ENCODE measurements around the gene C21orf58.
A peak's percentile ranks its signal among the peaks of the same experiment; 100 is the strongest.
"Not testable (repeated sequence)": the region's sequence is repeated elsewhere in the genome, so short reads cannot be mapped to it uniquely, and the experiment has no call there.

C21orf58 gene

DNA sequence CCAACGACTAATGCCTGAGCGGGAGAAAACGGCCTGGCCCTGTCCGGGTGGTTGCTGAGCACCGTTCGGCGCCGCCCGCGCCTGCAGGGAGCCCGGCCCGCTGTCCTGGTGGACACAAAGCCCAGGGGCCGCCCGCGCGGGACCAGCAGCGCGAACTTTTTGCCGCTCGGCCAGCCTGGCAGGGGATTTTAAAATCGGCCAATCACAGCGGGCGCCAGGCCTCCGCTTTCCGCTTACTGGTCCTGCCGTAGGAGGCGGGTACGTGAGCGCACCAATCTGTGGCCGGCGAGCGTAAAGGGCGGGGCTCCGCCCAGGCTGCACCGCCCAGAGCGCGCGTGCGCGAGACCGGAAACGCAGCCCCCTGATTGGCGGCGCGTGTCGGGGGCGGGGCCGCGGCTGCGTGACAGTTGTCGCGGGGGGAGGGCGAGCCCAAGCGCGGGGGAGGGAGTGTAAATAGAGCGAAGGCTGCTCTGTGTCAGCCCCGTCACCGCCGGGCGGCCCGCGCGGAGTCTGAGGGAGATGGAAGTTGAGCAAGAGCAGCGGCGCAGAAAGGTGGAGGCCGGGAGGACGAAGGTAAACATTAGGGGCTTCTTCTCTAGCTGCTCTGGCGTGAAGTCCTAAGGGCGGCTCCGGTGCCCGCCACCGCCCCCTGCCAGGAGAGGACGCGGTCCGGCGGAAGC, at the start of gene C21orf58, which contains the start of gene PCNT:
TSS of gene C21orf58 (minus strand) at position 161 of the 680 bp plus-strand sequence. CDS start 1,132 bp downstream, outside the sequence.
TSS of gene PCNT (plus strand) at position 447 of the 680 bp plus-strand sequence. CDS start at position 520, 73 bp downstream.
- DNase-seq (ENCODE audit: low read depth in 2 of 3, low spot score in 2 of 3), result peak; percentile 82 to 98 (median 96)

DNA sequence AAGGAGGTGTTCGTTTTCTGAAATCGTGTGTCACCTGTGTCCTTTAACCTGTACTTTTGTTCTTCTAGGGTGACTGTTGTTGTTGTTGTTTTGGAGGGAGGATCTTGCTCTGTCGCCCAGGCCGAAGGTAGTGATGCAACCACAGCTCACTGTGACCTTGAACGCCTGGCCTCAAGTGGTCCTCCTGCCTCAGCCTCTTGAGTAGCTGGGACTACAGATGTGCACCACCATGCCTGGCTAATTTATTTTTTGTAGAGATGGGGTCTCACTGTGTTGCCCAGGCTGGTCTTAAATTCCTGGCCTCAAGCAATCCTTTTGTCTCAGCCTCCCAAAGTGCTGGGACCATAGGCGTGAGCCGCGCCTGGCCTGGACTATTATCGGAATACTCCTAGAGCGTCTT, 49.3 kb upstream of the C21orf58 start:
- not testable (repeated sequence) for DNase-seq (ENCODE audit: low read depth in 2 of 3, low spot score in 2 of 3)

DNA sequence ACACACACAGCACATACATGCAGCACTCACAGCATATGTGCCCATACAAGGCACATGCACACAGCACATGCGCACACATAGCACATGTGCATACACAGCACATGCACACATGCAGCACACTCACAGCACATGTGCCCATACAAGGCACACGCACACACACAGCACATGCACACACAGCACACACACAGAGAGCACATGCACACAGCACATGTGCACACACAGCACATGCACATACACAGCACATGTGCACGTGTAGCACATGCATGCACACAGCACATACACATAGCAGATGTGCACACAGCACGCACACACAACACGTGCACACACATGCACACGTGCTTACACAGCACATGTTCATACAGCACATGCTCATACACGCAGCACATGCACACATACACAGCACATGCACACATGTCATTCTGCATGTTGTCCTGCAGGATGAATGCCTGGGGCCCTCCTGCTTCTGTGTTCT, 48.4 kb upstream of the C21orf58 start:
- no peak for DNase-seq (ENCODE audit: low read depth in 2 of 3, low spot score in 2 of 3)

DNA sequence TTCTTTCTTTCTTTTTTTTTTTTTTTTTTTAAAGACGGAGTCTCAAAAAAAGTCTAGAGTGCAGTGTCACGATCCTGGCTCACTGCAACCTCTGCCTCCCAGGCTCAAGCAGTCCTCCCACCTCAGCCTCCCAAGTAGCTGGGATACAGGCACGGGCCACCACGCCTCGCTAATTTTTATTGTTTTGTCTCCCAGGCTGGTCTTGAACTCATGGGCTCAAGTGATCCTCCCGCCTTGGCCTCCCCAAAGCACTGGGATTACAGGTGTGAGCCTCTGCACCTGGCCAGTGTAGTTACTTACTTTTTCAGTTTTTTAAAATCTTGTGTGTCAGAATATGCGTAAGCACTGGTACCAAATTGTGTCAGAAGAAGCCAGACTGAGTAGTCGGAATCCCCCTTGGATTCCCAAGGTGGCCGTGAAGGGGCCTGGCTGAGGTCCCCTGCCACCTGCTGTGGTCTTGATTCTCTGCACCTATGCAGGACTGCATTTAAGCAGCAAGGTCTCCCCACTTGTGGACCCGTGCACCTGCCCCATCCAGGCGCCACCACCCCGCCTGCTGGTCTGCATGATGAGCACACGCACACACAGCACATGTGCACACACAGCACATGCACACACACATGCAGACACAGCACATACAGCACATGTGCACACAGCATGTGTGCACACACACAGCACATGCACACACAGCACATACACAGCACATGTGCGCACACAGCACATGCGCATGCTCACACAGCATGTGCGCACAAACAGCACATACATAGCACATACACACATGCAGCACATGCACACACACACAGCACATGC, 47.7 kb upstream of the C21orf58 start:
- no peak for DNase-seq (ENCODE audit: low read depth in 2 of 3, low spot score in 2 of 3)

GRCh38 chr21:46369520-46370235, 46.0 kb upstream of the C21orf58 start:
- no peak for DNase-seq (ENCODE audit: low read depth in 2 of 3, low spot score in 2 of 3)

GRCh38 chr21:46368533-46369285, 45.0 kb upstream of the C21orf58 start:
- peak in 2 of 3 experiments; percentile 9 to 18 for DNase-seq (ENCODE audit: low read depth in 2 of 3, low spot score in 2 of 3)

- no peak for DNase-seq (ENCODE audit: low read depth in 2 of 3, low spot score in 2 of 3)
Measured at GRCh38 chr21:46366966-46367365, 43.3 kb upstream of the C21orf58 start.

GRCh38 chr21:46366561-46366960, 42.9 kb upstream of the C21orf58 start:
- no peak for DNase-seq (ENCODE audit: low read depth in 2 of 3, low spot score in 2 of 3)

DNA sequence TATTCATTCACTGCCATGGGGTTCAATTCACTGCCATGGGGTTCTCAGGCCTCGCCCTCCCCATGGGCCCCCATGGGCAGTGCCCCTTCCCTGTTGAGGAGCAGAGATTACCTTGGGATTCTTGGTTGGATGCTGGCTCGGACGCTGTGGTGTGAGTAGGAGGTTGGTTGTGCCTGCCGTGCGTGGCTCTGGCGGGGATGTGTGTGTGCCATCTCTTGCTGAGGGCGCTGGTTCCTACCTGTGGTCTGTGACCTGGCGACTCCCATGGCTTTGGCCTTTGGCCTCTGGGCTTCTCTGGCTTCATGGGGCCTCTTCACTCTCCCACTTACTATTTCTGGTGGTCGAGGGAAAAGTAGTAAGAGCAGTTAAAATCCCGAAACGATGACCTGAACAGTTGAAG, 42.4 kb upstream of the C21orf58 start:
- DNase-seq (ENCODE audit: low read depth in 2 of 3, low spot score in 2 of 3), result no peak

DNA sequence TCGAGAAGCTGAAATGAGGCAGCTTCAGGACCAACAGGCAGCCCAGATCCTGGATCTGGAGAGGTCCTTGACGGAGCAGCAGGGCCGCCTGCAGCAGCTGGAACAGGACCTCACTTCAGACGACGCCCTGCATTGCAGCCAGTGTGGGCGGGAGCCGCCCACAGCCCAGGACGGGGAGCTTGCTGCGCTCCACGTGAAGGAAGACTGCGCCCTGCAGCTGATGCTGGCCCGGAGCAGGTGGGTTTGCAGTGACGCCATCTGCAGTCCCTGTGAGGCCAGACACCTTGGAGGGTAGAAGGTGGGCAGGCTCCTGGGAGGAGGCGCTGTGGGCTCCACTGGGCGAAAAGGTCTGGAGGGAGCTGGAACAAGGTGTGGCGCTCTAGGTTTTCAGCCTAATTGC, 40.0 kb upstream of the C21orf58 start:
- no peak for DNase-seq (ENCODE audit: low read depth in 2 of 3, low spot score in 2 of 3)

DNA sequence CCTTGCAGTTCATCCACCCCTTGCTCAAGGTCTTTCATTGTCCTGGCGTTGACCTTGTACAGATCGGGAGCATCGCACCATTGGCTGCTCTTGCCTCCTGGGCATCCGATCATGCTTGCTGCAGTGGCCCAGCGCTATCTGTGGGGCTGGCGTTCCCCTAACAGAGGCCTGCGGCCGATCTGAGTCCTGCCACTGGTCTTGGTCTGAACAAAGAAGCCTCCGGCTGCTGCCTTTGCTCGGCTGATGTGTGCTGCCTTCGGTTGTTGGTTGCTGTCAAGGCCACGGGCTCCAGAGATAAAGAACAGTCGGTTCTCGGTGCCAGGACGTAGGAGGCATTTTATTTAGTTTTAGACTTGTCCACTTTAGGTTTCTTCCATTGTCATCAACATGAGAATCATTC, 39.3 kb upstream of the C21orf58 start:
- no peak for DNase-seq (ENCODE audit: low read depth in 2 of 3, low spot score in 2 of 3)

DNA sequence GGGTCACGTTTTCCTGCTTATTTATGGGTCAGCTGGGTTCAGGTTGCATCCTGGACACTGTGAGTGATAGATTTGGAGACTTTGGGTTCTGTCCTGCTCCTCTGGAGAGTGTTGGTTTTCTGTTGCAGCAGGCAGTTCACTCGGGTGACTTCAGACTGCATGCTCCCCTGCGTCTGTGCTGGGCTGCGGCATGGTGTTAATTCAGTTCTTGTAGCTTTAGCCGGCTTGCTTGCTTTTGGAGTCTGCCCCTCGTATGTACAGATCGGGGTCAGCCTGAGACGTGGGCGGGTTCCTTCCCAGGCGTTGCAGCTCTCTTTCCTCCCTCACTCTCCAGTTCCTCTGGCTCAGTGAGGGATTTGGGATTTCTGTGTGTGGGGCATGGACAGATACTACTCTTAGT, 38.3 kb upstream of the C21orf58 start:
- DNase-seq (ENCODE audit: low read depth in 2 of 3, low spot score in 2 of 3), result no peak

DNA sequence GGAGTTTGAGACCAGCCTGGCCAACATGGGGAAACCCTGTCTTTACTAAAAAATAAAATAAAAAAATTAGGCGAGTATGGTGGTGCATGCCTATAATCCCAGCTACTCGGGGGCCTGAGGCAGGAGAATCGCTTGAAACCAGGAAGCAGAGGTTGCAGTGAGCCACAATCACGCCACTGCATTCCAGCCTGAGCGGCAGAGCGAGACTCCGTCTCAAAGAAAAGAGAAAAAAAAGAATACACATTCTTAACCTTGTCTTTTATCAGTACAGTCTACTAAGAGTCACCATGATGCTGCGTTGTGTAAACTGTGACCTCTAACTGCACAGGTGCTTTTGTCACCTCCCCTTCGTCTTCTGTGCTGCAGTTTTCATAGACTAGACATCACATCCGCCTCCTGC, 37.5 kb upstream of the C21orf58 start:
- no peak for DNase-seq (ENCODE audit: low read depth in 2 of 3, low spot score in 2 of 3)

DNA sequence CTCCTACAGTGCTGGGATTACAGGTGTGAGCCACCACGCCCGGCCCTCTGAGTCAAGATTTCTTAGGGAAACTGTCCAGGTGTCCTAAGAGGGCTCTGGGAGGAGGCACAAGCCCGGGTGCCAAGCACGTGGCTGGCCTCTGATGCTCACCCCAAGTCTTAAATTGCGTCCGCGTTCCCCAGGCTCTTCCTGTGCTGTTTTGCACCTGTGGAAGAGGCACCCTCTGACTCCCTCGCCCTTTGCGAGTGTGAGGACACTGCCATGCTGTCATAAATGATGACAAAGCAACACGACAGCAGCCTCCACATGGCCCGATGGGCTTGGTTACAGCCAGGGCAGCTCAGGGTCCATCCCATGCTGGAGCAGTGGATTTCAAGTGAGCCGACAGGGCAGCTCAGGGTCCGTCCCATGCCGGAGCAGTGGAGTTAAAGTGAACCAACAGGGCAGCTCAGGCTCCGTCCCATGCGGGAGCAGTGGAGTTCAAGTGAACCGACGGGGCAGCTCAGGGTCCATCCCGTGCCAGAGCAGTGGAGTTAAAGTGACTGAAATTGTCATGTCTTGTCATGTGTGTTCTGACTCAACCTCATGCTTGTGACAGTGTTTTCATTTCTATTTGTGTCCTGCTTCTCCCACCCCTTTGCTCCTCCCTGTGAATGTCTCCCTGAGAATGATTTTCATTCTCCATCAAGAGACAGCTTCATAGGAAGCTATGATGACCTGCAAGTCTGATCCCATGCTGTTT, 34.2 kb upstream of the C21orf58 start:
- no peak for DNase-seq (ENCODE audit: low read depth in 2 of 3, low spot score in 2 of 3)

- DNase-seq (ENCODE audit: low read depth in 2 of 3, low spot score in 2 of 3), result no peak
Measured at GRCh38 chr21:46357335-46357604, 33.6 kb upstream of the C21orf58 start.

DNA sequence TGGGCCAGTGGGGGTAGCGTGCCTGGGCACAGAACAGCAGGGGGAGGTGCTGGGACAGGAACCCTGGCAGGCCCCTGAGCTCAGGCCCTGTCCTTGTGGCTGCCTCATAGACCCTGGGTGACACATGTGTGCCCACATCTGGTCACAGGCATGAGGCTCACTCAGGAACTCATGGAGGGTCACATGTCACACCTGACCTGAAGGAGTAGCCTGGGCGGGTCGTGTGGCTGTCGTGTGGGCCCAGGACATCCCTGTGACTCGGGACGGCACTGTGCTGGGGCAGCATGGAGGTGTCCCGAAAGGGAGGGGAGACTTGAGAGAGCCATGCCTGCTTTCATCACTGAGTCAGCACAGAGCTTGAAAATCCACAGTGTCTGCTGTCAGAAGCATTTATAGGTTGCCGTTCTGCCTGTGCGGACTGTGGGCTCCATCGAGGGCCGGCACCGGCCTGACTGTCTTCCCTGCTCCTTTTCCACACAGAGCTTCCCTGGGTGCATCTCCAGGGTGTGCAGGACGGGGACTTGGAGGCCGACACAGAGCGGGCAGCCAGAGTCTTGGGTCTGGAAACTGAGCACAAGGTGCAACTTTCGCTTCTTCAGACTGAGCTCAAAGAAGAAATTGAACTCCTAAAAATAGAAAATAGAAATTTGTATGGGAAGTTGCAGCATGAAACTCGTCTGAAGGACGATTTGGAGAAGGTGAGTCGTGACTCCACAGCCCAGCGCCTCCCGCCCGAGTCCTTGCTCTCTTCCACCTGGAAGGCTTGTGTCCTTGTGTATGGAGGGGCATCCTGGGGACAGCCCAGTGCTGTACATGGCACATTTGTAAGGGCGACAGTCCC, 33.0 kb upstream of the C21orf58 start:
- DNase-seq (ENCODE audit: low read depth in 2 of 3, low spot score in 2 of 3), result no peak

DNA sequence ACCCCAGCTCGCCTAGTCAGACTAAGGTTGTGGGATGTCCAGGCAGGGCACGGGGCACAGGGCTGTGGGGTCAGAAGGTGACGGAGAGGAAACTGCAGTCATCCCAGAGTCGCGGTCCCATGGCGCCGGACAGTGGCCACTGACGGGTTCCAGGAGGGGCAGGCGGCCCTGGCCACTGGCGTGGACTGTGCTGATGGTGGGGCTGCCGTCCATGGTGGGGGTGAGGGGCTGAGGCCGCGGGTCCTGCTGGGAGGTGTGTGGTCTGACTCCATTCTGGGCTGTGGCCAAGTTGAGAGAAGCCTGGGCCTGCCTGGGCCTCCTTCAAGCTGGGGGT, 32.3 kb upstream of the C21orf58 start:
- no peak for DNase-seq (ENCODE audit: low read depth in 2 of 3, low spot score in 2 of 3)

DNA sequence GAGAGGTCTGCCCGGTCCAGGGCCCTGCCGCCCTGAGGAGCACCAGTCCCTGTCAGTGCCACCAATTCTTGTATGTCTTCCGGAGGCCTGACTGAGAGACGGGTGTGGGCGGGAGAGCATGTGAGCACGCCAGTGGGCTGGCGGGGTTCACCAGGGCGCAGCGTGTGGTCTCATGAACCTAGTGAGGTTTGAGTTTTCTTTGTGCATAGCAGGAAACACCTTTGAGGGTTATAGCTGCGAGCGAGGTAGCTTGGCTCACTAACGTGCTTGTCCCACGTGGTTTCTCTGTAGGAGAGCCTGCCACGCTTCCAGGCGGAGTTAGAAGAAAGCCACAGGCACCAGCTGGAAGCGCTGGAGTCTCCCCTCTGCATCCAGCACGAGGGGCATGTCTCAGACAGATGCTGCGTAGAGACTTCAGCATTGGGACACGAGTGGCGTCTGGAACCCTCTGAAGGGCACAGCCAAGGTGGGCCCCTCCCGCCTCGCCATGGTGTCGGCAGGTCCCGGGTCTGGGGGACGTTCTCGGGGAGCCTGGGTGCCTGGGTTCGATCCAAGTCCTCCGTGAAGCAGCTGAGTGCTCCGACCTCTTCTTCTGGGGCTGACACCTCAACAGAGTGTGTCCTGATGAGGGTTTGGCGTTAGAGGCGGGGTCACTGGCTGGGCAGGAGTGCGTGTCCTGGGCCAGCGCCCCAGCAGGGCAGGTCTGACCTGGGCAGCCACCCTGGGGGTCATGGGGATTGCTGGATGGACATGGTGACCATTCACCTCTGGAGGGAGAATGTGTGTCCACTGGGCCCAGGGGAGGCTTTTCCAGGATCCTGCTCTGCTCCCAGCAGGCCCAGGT, 31.7 kb upstream of the C21orf58 start:
- DNase-seq (ENCODE audit: low read depth in 2 of 3, low spot score in 2 of 3), result no peak

- no peak for DNase-seq (ENCODE audit: low read depth in 2 of 3, low spot score in 2 of 3)
Measured at GRCh38 chr21:46354518-46354917, 30.8 kb upstream of the C21orf58 start.

All from activated CD8-positive, alpha-beta memory T cell treated with anti-CD3 and anti-CD28 coated beads for 48 hours (primary cell).